Adrenal gland (tissue), 5 donors: ENCODE measurements around the gene AZU1.

ENCODE experiments used
- CTCF ChIP-seq, 6 experiments: fragments of 450-650 bp in 4 of 6; fragments of 200-600 bp in 2 of 6; sonication (generic) in 1 of 6; IDR thresholded peaks; 1 replicate in 5 of 6; 2 replicates in 1 of 6; pipeline versions ENCODE4 v1.5.1 to v1.8.0; 2016 to 2021; ENCODE audit warnings: antibody characterized with exemption in 6 of 6, mild to moderate bottlenecking in 2 of 6, moderate library complexity in 1 of 6
- POLR2A ChIP-seq, 2 donors: fragments of 450-650 bp; IDR thresholded peaks; one replicate each; pipeline ENCODE4 v1.6.1; 2017; ENCODE audit warnings: antibody characterized with exemption in 2 of 2, mild to moderate bottlenecking in 2 of 2, moderate library complexity in 1 of 2
- donor health status: DM: no; HTN: no; CAD: no.

- TF ChIP-seq CTCF (IDR thresholded peaks at IDR 0.05) (no peak), POLR2A (IDR thresholded peaks at IDR 0.05) (no peak)
Observed at GRCh38 chr19:875265-875879, 47.7 kb downstream of the AZU1 start.
